GM10248 (cell line): ENCODE measurements around the gene OR51B6.
"Not testable (repeated sequence)": the region's sequence is repeated elsewhere in the genome, so short reads cannot be mapped to it uniquely, and the experiment has no call there.

Experiments used
- CTCF ChIA-PET: fragments of 300-600 bp; sonication (Branson Sonifier 250); formaldehyde crosslinking; extraction: SDS; loops from one replicate; lab custom pipeline; 2021; ENCODE audit warnings: antibody characterized with exemption; lab: Yijun Ruan, JAX
- POLR2A ChIA-PET: fragments of 350-650 bp; sonication (Branson Sonifier 250); formaldehyde crosslinking; extraction: SDS; loops from one replicate; lab custom pipeline; 2020; ENCODE audit warnings: antibody characterized with exemption; lab: Yijun Ruan, JAX
- DNase-seq: peaks from one replicate; pipeline ENCODE4 v3.0.0; 2012; ENCODE audit errors: extremely low spot score
- CTCF ChIP-seq: IDR thresholded peaks from 2 replicates; pipeline ENCODE4 v1.5.1; 2012; ENCODE audit warnings: mild to moderate bottlenecking, low read depth; ENCODE audit errors: extremely low read depth, missing control alignments, control extremely low read depth

OR51B6 gene

GRCh38 chr11:5345831-5346230 lies 5.5 kb upstream of the OR51B6 start:
- TF ChIP-seq CTCF, result no peak
- no peak for DNase-seq
- ChIA-PET POLR2A (no interaction called here), CTCF (no interaction called here)

DNA sequence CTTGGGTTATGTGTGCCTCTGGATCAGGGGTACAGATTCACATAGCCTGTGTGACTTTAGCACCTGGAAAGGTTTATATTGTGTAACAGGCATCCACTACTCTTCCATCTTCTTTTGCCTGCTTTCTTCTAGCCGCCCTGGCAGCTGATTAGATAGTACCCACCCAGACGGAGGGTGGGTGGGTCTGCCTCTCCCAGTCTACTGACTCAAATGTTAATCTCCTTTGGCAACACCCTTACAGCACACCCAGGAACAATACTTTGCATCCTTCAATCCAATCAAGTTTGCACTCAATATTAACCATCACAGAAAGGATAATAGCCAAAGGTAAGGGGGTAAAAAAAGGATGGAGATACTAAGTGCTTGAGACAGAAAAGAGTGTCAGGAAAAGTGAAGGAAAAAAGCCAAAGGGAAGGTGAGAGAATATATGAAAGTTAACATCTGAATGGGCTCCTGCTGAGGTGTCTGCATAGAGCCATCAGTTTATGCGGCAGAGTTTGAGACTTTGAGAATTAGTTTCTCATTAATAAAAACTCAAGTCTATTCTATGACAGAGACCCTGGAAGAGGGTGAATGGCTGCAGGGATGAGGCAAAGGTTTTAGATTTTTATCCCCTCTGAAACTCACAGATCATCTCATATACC lies 2.6 kb upstream of the OR51B6 start:
- ChIA-PET CTCF (interaction anchor here (1.2 kb wide), 1 partner anchor 15 kb away, joined by 4 read pairs; no protein-coding TSS in a partner anchor), POLR2A (no interaction called here)
- no peak for TF ChIP-seq CTCF
- no peak for DNase-seq

GRCh38 chr11:5349550-5349949 lies 1.8 kb upstream of the OR51B6 start:
- no peak for TF ChIP-seq CTCF
- ChIA-PET POLR2A (no interaction called here), CTCF (interaction anchor here (1.2 kb wide), 1 partner anchor 15 kb away, joined by 4 read pairs; no protein-coding TSS in a partner anchor)
- no peak for DNase-seq

- CTCF ChIA-PET, DNase-seq, POLR2A ChIA-PET: not testable (repeated sequence)
These were observed 4.7 kb downstream of the OR51B6 start for GRCh38 chr11:5356031-5356430.

GRCh38 chr11:5362017-5362625 lies 10.8 kb downstream of the OR51B6 start:
- POLR2A ChIA-PET, result no interaction called here
- TF ChIP-seq CTCF, result no peak
- CTCF ChIA-PET, result interaction anchor here (1.0 kb wide), 1 partner anchor 11 kb away, joined by 4 read pairs; the partner anchor contains the start of gene OR51B6
- DNase-seq, result no peak

GRCh38 chr11:5363679-5364078 lies 12.4 kb downstream of the OR51B6 start:
- TF ChIP-seq CTCF, result no peak
- DNase-seq, result no peak
- ChIA-PET CTCF (interaction anchor here (1.0 to 2.0 kb wide), 3 partner anchors 14 to 48 kb away, joined by 3 to 4 read pairs (median 3); no protein-coding TSS in a partner anchor), POLR2A (interaction anchor here (0.6 kb wide), 1 partner anchor 10 kb away, joined by 4 read pairs; no protein-coding TSS in a partner anchor)

DNA sequence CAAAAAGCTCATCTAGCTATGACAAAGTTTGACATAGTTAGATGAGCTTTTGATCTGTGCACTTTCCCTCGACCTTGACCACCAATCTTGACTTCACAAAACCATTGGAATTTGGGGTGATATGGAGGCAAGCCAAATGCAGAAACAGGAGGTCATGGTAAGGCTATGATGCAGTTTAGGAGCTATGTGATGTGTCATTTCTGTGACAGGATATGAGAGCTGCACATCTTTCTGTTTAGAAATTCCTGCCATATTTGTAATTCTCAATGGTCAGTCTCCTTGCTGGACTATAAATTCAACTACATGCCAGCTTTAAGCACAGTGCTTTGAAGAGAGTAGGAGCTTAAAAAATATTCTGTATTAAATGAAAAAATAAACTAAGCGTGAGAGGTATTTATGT lies 12.9 kb downstream of the OR51B6 start:
- ChIA-PET CTCF (interaction anchor here (1.0 to 2.0 kb wide), 4 partner anchors 10 to 48 kb away, joined by 3 to 4 read pairs (median 3); no protein-coding TSS in a partner anchor), POLR2A (no interaction called here)
- DNase-seq, result no peak
- no peak for TF ChIP-seq CTCF

DNA sequence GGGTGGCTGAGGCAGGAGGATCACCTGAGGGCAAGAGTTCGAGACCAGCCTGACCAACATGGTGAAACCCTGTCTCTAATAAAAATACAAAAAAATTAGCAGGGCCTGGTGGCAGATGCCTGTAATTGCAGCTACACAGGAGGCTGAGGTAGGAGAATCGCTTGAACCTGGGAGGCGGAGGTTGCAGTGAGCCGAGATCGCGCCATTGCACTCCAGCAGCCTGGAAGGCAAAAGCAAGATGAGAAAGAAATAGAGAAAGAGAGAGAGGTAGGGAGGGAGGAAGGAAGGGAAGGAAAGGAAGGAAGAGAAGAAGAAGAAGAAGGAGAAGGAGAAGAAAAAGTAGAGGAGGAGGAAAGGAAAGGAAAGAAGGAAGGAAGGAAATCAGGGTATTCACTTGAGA lies 15.1 kb downstream of the OR51B6 start:
- DNase-seq, CTCF ChIA-PET, POLR2A ChIA-PET: not testable (repeated sequence)
